ENCODE results near the gene C2. TPM values are rescaled to one million over a fixed set of nuclear protein-coding genes. Genes with fewer than 3 reads are reported as not detected.

C2 gene
- total and polyA plus RNA-seq, 2 donors from 2014 or later = 38.7 to 84.0 TPM

DNA sequence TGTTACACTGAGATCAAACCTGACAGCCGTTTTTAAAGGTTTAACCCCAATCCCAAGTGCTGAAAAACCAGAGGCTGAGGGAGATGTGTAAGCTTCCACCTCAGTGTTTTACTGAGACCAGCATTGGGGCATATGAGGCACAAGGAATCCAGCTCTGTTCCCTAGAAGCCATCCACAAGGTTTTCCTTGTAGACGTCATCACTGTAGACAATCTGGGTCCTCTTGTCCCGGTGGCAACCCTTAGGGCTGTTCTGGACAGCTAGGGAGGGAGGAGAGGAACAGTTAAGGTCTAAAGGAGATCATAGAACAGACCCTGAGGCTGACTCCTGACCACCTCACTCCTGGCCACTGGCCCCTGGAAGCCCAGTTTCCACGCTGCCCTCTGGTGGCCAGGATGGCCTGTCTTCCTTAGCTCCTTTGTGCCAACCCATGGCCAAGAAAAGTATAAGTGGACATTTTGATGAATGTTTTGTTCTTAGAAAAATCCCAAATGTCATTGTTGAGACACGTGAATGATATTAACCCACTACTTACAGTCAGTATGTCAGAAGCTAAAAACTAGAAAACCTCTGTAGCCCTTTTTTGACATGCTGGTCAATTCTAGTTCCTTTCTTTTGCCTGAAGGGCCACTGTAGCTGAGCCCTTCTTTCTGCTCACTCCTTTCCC is 24.8 kb downstream of the C2 start:
- no peak overlapping the region for H3K4me3 ChIP-seq (ENCODE audit: low read length in 3 of 3)
- no peaks in the 10 kb centered on the region for H3K9me3 ChIP-seq (ENCODE audit: control insufficient read depth in 2 of 3, insufficient read depth in 1 of 3, low read length in 3 of 3)
- H3K27ac ChIP-seq (ENCODE audit: low read depth in 2 of 2, low read length in 2 of 2) = no peak overlapping the region
- no peak overlapping the region for H3K9ac ChIP-seq (ENCODE audit: low read length in 3 of 3)
- TF ChIP-seq, protein P1, sequence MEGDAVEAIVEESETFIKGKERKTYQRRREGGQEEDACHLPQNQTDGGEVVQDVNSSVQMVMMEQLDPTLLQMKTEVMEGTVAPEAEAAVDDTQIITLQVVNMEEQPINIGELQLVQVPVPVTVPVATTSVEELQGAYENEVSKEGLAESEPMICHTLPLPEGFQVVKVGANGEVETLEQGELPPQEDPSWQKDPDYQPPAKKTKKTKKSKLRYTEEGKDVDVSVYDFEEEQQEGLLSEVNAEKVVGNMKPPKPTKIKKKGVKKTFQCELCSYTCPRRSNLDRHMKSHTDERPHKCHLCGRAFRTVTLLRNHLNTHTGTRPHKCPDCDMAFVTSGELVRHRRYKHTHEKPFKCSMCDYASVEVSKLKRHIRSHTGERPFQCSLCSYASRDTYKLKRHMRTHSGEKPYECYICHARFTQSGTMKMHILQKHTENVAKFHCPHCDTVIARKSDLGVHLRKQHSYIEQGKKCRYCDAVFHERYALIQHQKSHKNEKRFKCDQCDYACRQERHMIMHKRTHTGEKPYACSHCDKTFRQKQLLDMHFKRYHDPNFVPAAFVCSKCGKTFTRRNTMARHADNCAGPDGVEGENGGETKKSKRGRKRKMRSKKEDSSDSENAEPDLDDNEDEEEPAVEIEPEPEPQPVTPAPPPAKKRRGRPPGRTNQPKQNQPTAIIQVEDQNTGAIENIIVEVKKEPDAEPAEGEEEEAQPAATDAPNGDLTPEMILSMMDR (IDR thresholded peaks at IDR 0.05; ENCODE audit: borderline replicate concordance, extremely low read depth, insufficient read depth) = peak; percentile 74
- peaks cover 9 to 35% (median 34%) of the 10 kb centered on the region in 3 donors for H3K36me3 ChIP-seq (ENCODE audit: control insufficient read depth in 2 of 3, insufficient read depth in 3 of 3, low read length in 3 of 3)
- DNase-seq (peak in 4 of 5 donors; percentile 60 to 82 (median 72)), FAIRE-seq (no peak)
- intact Hi-C loops (cut with DNase I) = no loop called here
- no peaks in the 10 kb centered on the region for H3K4me1 ChIP-seq (ENCODE audit: control insufficient read depth in 2 of 3, insufficient read depth in 2 of 3, low read depth in 1 of 3, low read length in 3 of 3)
- no peaks in the 10 kb centered on the region for H3K27me3 ChIP-seq (ENCODE audit: control insufficient read depth, insufficient read depth, low read length)

GRCh38 chr6:31952890-31953289 is 25.4 kb downstream of the C2 start:
- Histone ChIP-seq H3K4me1 (ENCODE audit: control insufficient read depth in 2 of 3, insufficient read depth in 2 of 3, low read depth in 1 of 3, low read length in 3 of 3) (peaks cover 0 to 3% (median 2%) of the 10 kb centered on the region in 3 donors), H3K4me3 (ENCODE audit: low read length in 3 of 3) (no peak overlapping the region), H3K27me3 (ENCODE audit: control insufficient read depth, insufficient read depth, low read length) (no peaks in the 10 kb centered on the region), H3K36me3 (ENCODE audit: control insufficient read depth in 2 of 3, insufficient read depth in 3 of 3, low read length in 3 of 3) (peaks cover 9 to 35% (median 34%) of the 10 kb centered on the region in 3 donors), H3K9me3 (ENCODE audit: control insufficient read depth in 2 of 3, insufficient read depth in 1 of 3, low read length in 3 of 3) (no peaks in the 10 kb centered on the region), H3K9ac (ENCODE audit: low read length in 3 of 3) (no peak overlapping the region), H3K27ac (ENCODE audit: low read depth in 2 of 2, low read length in 2 of 2) (no peak overlapping the region)
- TF ChIP-seq, protein P1 (IDR thresholded peaks at IDR 0.05; ENCODE audit: borderline replicate concordance, extremely low read depth, insufficient read depth) = no peak
- intact Hi-C loops (cut with DNase I) = no loop called here
- peak in 1 of 5 donors; percentile 38 for DNase-seq
- FAIRE-seq = no peak

- Histone ChIP-seq H3K27me3 (ENCODE audit: control insufficient read depth, insufficient read depth, low read length) (no peaks in the 10 kb centered on the region), H3K9ac (ENCODE audit: low read length in 3 of 3) (no peak overlapping the region), H3K36me3 (ENCODE audit: control insufficient read depth in 2 of 3, insufficient read depth in 3 of 3, low read length in 3 of 3) (peaks cover 9 to 35% (median 34%) of the 10 kb centered on the region in 3 donors), H3K9me3 (ENCODE audit: control insufficient read depth in 2 of 3, insufficient read depth in 1 of 3, low read length in 3 of 3) (no peaks in the 10 kb centered on the region), H3K4me1 (ENCODE audit: control insufficient read depth in 2 of 3, insufficient read depth in 2 of 3, low read depth in 1 of 3, low read length in 3 of 3) (peaks cover 3 to 13% (median 9%) of the 10 kb centered on the region in 3 donors), H3K27ac (ENCODE audit: low read depth in 2 of 2, low read length in 2 of 2) (no peak overlapping the region), H3K4me3 (ENCODE audit: low read length in 3 of 3) (no peak overlapping the region)
- DNase-seq (peak in 1 of 5 donors; percentile 70), FAIRE-seq (no peak)
- TF ChIP-seq, protein P1 (IDR thresholded peaks at IDR 0.05; ENCODE audit: borderline replicate concordance, extremely low read depth, insufficient read depth) = no peak
- intact Hi-C loops (cut with DNase I) = no loop called here
These were observed 27.0 kb downstream of the C2 start for GRCh38 chr6:31954511-31954910.
